Smooth muscle cell (in vitro differentiated cells): Measurements from ENCODE around the gene ENTPD1. TPM values are rescaled to one million over a fixed set of nuclear protein-coding genes. Genes with fewer than 3 reads are reported as not detected.
A peak's percentile ranks its signal among the peaks of the same experiment; 100 is the strongest.

Source experiments
- DNase-seq: peaks from one replicate; lab custom pipeline; 2025; ENCODE audit not compliant: unreplicated experiment; lab: John Stamatoyannopoulos, UW
- H2AFZ ChIP-seq: fragments of 200-600 bp; sonication (generic); 2 replicates; pipeline ENCODE4 v1.6.0; 2016; ENCODE audit warnings: antibody characterized with exemption, low read depth, mild to moderate bottlenecking
- H3F3A ChIP-seq: fragments of 200-600 bp; sonication (generic); 2 replicates; pipeline ENCODE4 v1.6.0; 2017; ENCODE audit warnings: antibody characterized with exemption, low read depth
- H3K27ac ChIP-seq: fragments of 200-600 bp; sonication (generic); 2 replicates; pipeline ENCODE4 v1.5.1; 2016; ENCODE audit warnings: low read depth, mild to moderate bottlenecking
- H3K27me3 ChIP-seq: fragments of 200-600 bp; sonication (generic); 2 replicates; pipeline ENCODE4 v1.6.1; 2016; ENCODE audit warnings: low read depth, mild to moderate bottlenecking
- H3K36me3 ChIP-seq: fragments of 200-600 bp; sonication (generic); 2 replicates; pipeline ENCODE4 v1.5.1; 2016; ENCODE audit warnings: low read depth
- H3K4me1 ChIP-seq: fragments of 200-600 bp; sonication (generic); 2 replicates; pipeline ENCODE4 v1.5.1; 2016; ENCODE audit warnings: low read depth
- H3K4me2 ChIP-seq: fragments of 200-600 bp; sonication (generic); 2 replicates; pipeline ENCODE4 v1.6.0; 2016; ENCODE audit warnings: mild to moderate bottlenecking
- H3K4me3 ChIP-seq: fragments of 200-600 bp; sonication (generic); 2 replicates; pipeline ENCODE4 v1.5.1; 2016; ENCODE audit warnings: mild to moderate bottlenecking
- H3K79me2 ChIP-seq: fragments of 200-600 bp; sonication (generic); 2 replicates; pipeline ENCODE4 v1.6.0; 2016; ENCODE audit warnings: low read depth, mild to moderate bottlenecking
- H3K9ac ChIP-seq: fragments of 200-600 bp; sonication (generic); 2 replicates; pipeline ENCODE4 v1.6.0; 2016; ENCODE audit warnings: low read depth
- H3K9me3 ChIP-seq: fragments of 200-600 bp; sonication (generic); replicated peaks from 2 replicates; pipeline ENCODE4 v1.5.1; 2016; ENCODE audit warnings: low read depth
- H4K20me1 ChIP-seq: fragments of 200-600 bp; sonication (generic); 2 replicates; pipeline ENCODE4 v1.6.0; 2016; ENCODE audit warnings: low read depth
- WGBS: methylation state at CpG from one replicate; pipeline ENCODE4 v1.1.7; 2016; ENCODE audit warnings: low lambda C conversion rate; 5-methylcytosine and 5-hydroxymethylcytosine counted together
- polyA plus RNA-seq: library from polyadenylated mRNA; unstranded; fragments of >200 nt; fragmentation: Nextera tagmentation; extraction: Ambion mirVana; gene quantifications from 2 replicates; pipeline ENCODE4 v1.2.1, GENCODE V29; 2016
- total RNA-seq: library from RNA; depleted of rRNA; stranded (reverse); fragments of >200 nt; gene quantifications from 2 replicates; pipeline ENCODE4 v1.2.3, GENCODE V29; 2014
- TF ChIP-seq, protein P1 (sequence below): fragments of 200-600 bp; sonication (generic); IDR thresholded peaks from 2 replicates; pipeline ENCODE4 v1.5.1; 2017; ENCODE audit warnings: borderline replicate concordance, mild to moderate bottlenecking, antibody characterized with exemption; ENCODE audit not compliant: insufficient read depth, poor library complexity, severe bottlenecking

The ENTPD1 gene
- total and polyA plus RNA-seq, 2 experiments from 2014 or later = 2.7 to 5.0 TPM

DNA sequence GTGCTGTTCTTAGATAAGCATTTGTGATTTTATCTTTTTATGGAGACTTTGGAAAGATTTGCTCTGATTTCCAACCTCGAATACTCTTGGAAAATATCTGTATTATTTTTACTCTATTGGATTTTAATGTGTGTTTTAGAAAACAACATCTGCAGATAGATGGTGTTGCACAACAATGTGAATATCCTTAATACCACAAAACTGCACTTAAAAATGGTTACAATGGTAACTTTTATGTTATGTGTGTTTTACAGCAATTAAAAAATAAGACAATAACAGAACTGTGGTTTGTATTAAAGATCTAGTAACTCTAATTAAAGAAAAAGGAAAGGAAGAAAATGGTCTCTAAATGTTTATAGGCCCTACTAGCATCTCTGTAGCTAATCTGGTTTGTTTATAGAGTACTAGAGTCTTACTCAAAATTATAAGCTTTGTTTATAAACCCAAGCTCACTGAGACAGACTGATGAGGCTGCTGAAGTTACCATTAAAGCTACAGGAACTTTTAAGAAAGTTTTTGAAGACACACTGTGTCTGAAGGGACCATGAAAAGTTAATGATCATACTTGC lies 77.2 kb downstream of the ENTPD1 start:
- peaks cover 8% of the 10 kb centered on the region for H3F3A ChIP-seq
- TF ChIP-seq, protein P1, sequence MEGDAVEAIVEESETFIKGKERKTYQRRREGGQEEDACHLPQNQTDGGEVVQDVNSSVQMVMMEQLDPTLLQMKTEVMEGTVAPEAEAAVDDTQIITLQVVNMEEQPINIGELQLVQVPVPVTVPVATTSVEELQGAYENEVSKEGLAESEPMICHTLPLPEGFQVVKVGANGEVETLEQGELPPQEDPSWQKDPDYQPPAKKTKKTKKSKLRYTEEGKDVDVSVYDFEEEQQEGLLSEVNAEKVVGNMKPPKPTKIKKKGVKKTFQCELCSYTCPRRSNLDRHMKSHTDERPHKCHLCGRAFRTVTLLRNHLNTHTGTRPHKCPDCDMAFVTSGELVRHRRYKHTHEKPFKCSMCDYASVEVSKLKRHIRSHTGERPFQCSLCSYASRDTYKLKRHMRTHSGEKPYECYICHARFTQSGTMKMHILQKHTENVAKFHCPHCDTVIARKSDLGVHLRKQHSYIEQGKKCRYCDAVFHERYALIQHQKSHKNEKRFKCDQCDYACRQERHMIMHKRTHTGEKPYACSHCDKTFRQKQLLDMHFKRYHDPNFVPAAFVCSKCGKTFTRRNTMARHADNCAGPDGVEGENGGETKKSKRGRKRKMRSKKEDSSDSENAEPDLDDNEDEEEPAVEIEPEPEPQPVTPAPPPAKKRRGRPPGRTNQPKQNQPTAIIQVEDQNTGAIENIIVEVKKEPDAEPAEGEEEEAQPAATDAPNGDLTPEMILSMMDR = no peak
- WGBS = 36% methylated on average over 1 of the region's 1 CpG

DNA sequence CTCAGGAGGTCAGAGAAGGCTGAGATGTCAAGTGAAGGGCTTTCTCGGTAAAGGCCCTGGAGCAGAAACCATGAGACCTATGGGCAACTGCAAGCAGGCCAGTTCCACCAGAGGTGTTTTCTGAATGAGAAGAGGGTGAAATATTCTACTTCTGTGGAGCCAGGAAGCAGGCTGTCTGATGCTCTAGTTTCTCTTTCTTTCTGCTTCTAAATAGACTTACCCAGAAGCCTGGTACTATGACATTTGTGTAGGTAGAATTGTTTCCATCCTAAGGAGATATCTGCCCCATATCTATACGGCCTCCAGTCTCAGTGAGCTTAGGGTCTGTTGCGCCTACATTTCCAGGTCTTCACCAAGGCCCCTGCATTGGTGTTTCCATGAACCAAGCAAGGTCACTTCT lies 78.4 kb downstream of the ENTPD1 start:
- Histone ChIP-seq H4K20me1 (no peaks in the 10 kb centered on the region), H3K27me3 (no peaks in the 10 kb centered on the region), H3K4me2 (no peak overlapping the region), H3K9ac (no peak overlapping the region), H3K4me1 (peaks cover 5% of the 10 kb centered on the region), H3F3A (peaks cover 8% of the 10 kb centered on the region), H3K4me3 (no peak overlapping the region), H3K79me2 (no peaks in the 10 kb centered on the region), H2AFZ (no peak overlapping the region), H3K9me3 (no peaks in the 10 kb centered on the region), H3K27ac (no peak overlapping the region), H3K36me3 (no peaks in the 10 kb centered on the region)
- WGBS = 90% methylated on average over 3 of the region's 3 CpGs
- no peak for DNase-seq
- TF ChIP-seq, protein P1 = no peak

More for the DNA sequence above, 77.2 kb downstream of the ENTPD1 start:
- Histone ChIP-seq H2AFZ (no peak overlapping the region), H3K4me3 (no peak overlapping the region), H3K9ac (no peak overlapping the region), H3K79me2 (no peaks in the 10 kb centered on the region), H3K27ac (peak overlapping the region; percentile 32), H3K4me2 (peak overlapping the region; percentile 27), H3K27me3 (no peaks in the 10 kb centered on the region), H3K36me3 (no peaks in the 10 kb centered on the region), H3K4me1 (peaks cover 5% of the 10 kb centered on the region), H3K9me3 (no peaks in the 10 kb centered on the region), H4K20me1 (no peaks in the 10 kb centered on the region)
- DNase-seq = no peak

DNA sequence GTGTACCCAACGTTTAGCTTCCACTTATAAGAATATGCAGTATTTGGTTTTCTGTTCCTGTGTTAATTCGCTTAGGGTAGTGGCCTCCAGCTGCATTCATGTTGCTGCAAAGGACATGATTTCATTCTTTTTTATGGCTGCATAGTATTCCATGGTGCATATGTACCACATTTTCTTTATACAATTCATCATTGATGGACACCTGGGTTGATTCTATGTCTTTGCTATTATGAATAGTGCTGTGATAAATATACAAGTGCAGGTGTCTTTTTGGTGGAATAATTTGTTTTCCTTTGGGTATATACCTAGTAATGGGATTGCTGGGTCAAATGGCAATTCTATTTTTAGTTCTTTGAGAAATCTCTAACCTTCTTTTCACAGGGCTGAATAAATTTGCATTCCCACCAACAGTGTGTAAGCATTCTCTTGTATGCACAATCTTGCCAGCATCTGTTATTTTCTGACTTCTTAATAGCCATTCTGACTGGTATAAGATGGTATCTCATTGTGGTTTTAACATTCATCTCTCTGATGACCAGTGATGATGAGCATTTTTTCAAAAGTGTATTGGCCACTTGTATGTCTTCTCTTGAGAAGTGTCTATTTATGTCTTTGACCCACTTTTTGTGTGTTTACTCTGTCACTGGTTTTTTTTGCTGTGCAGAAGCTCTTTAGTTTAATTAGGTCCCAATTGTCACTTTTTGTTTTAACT lies 79.3 kb downstream of the ENTPD1 start:
- Histone ChIP-seq H3K79me2 (no peaks in the 10 kb centered on the region), H3K27ac (peak overlapping the region; percentile 6), H4K20me1 (no peaks in the 10 kb centered on the region), H3K4me2 (no peak overlapping the region), H3K27me3 (no peaks in the 10 kb centered on the region), H3F3A (peaks cover 10% of the 10 kb centered on the region), H3K9ac (no peak overlapping the region), H3K9me3 (no peaks in the 10 kb centered on the region), H3K4me3 (no peak overlapping the region), H3K4me1 (peaks cover 7% of the 10 kb centered on the region), H3K36me3 (no peaks in the 10 kb centered on the region), H2AFZ (no peak overlapping the region)
- no peak for DNase-seq
- TF ChIP-seq, protein P1 = no peak
- 94% methylated on average over 2 of the region's 2 CpGs for WGBS

DNA sequence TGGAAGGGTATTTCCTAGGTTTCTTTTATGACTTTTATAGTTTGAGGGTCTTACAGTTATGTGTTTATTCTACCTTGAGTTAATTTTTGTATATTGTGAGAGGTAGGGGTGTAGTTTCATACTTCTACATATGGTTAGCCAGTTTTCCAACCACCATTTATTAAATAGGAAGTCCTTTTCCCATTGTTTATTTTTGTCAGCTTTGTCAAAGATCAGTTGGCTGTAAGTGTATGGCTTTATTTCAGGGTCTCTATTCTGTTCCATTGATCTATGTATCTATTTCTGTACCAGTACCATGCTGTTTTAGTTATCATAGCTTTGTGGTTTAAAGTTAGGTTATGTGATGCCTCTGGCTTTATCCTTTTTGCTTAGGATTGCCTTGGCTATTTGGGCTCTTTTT lies 79.9 kb downstream of the ENTPD1 start:
- Histone ChIP-seq H3K79me2 (no peaks in the 10 kb centered on the region), H3F3A (peaks cover 11% of the 10 kb centered on the region), H3K27me3 (no peaks in the 10 kb centered on the region), H3K4me2 (no peak overlapping the region), H3K27ac (peak overlapping the region; percentile 6), H4K20me1 (no peaks in the 10 kb centered on the region), H2AFZ (no peak overlapping the region), H3K9ac (no peak overlapping the region), H3K4me1 (peaks cover 11% of the 10 kb centered on the region), H3K36me3 (no peaks in the 10 kb centered on the region), H3K9me3 (no peaks in the 10 kb centered on the region), H3K4me3 (no peak overlapping the region)
- TF ChIP-seq, protein P1 = no peak
- no peak for DNase-seq
